Muscle of arm (tissue), 12 donors: ENCODE data around the gene UST. TPM values are rescaled to one million over a fixed set of nuclear protein-coding genes. Genes with fewer than 3 reads are reported as not detected.
"Not testable (repeated sequence)": the region's sequence is repeated elsewhere in the genome, so short reads cannot be mapped to it uniquely, and the experiment has no call there.

ENCODE experiments used
- DNase-seq: peaks from one replicate; pipeline ENCODE4 v3.0.0-alpha.2; 2013
- polyA plus RNA-seq, 12 donors: library from polyadenylated mRNA; unstranded; fragments of 120-200 nt; gene quantifications; one replicate each; pipeline ENCODE4 v1.2.1, GENCODE V29; 2013; ENCODE audit not compliant: insufficient read length in 12 of 12

The UST gene
- polyA plus RNA-seq, 12 donors = 5.8 to 20.4 (median 8.4) TPM; not detected in 1

DNA sequence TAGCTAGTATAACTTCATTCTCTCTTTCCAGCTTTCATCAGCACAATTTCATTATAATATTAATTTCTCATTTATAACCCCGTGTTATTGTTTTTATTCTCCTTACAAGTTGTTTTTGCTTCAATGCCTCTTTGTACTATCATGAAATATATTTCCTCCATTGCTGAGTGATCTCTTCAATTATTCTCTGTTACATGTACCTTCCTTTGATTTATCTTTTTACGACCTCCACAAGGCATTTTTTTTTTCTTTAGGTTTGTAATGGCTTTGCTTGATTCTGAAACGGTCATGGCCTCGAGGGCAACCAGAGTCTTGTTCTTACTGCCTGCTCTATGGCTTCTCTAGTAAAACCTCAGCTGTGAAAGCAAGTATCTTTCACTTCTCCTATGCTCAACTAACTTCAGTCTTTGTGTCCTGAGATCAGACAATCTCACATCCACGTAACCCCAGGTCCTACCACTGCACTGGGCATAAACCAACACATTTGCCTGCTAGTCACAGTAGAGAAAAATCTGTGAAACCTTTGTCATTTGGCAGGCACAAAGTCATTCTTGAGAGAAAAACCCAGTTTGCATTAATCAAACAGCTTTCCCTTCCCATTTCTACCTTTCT is 119.9 kb downstream of the UST start:
- DNase-seq = no peak

DNA sequence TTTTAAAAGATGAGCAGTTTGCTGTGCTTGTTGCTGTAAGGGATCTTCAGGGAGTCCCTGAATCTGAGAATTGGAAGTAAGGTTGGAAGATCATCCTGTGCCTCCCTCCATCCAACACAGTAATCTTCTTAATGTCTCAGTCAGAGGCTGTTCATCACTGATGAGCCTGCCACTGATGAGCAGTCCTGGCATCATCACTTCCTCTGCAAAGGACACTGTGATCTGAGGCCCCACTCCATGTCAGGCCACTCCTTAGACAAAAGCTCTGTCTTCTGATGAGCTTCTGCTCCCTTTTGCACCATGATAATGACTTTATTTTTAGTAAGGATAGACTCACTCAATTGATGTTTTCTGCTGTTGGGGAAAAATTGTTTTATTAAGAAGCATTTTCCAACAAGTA is 121.0 kb downstream of the UST start:
- no peak for DNase-seq

DNA sequence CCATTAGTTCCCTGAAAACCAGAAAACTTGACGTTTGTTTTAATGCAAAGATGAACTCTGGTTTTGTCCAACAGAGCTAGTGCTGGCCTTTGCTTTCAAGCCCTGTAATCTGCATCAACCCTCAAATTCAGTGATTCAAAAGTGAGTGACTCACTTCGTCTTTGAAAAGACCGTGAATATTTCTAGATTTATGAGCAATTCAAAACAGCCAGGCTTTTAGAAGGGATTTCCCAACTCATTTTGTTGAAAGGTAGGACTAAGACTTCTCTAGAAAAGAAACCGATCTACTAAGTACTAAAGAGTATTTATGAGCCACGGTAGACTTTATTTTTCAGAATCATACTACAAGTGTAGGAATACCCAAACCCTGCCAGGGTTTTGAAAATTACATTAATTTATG is 121.5 kb downstream of the UST start:
- DNase-seq = no peak

DNA sequence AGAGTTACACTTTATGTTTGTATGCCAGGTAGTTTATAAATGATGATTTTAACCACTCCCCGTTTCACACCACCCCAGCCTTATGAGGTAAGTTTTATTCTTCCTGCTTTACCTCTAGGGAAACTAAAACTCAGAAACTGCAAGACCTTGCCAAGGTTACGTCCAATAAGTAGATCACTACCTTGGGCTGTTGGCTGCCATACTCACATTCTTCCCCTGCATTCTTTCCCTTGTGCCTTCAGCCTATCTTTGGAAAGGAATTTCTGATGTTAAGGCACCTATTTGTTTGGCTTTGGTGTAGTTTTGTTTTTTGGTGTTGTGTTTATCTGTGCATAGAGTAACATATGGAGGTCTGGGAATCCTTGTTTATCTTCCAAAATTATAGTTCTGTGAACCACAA is 122.1 kb downstream of the UST start:
- no peak for DNase-seq

DNA sequence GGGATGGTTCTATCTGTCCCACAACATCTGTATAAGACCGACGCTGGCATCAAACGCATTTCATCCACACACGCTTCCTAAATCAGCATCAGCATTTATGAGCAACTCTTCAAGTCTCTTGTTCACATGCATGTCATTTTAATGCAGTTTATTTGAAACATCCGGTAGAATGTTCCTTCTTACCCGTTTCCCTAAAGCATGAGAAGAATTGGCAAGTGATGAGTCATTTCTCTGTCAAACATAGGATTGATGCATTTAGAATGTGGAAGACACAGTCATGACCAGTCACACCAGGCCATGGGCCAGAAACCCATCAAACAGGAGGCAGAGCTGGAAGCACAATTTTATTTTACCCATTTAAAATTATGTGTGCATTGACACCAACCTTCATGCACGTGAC is 122.8 kb downstream of the UST start:
- no peak for DNase-seq

DNA sequence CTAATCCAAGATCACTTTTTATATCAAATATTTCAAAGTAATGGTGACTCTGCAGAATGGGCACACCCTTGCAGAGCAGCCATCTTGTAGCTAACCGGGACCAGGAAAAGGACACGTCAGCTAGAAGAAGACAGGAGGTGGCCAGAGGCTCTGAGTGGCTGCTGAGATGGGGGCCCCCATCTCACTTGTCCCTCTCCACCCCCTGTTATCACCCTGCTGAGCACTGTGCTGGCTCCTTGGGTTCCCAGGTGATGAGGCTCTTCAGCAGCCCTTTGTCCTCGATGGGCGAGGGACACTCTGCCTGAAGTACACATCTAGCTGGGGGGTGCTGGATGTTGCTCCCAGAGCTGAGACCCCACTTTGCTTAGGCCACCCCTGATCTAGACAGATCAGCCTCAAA is 126.3 kb downstream of the UST start:
- no peak for DNase-seq

DNA sequence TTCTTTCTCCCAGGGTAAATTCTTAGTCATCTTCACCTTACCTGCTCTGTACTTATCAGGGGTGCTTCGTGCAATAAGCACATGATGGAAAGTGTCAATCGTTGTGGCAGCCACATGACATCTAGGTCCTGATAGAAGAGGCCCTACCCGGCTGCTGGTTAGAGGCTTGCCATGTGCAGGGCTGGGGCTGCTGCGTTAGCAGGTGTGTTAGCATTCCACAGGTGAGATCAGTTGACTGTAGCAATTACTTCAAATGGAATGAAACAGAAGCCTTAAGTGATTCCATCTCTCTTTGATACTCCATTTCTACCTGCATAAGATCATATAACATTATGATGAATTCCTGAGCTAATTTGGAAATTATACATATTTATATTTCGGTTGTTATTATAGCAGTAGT is 127.0 kb downstream of the UST start:
- DNase-seq = no peak

DNA sequence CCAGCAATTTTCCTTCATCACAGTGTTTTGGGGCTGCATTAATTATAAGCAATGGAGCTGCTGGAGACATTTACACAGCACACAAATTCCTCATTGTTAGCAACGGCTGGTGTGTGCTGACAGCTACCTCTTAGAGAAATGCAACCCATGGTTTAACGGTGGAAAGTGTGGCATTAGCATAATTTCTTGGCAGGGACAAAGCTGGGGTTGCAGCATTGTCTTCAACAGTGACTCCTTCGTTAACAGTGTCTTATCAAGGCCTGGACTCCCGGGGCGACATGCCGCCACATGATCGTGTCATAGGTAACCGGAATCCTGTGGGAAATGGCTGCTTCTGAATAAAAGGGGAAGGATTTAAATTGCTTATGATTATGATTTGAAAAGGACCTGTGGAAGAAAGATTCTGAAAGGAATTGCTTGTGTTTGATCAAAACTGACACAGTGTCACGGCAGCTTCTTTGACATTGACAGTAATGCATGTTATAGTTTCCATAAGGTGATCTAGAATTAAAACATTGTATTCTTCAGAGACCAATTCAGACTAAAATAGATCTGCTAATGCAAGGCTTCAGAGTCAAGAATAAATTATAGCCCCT is 128.0 kb downstream of the UST start:
- no peak for DNase-seq

DNA sequence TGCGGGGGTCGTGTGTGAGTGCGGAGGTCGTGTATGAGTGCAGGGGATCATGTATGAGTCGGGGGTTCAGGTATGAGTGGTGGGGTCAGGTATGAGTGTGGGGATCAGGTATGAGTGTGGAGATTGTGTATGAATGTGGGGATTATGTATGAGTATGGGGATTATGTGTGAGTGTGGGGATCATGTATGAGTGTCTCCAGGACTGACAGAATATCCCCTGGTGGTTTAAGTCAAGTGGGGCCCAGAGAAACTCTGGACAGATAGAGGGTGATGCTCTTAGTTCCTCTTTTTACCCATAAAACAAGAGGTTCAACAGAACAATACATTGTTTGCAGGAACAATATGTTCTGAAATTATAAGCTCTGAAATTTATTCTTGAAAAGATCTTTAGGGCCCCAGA is 131.9 kb downstream of the UST start:
- DNase-seq = no peak

DNA sequence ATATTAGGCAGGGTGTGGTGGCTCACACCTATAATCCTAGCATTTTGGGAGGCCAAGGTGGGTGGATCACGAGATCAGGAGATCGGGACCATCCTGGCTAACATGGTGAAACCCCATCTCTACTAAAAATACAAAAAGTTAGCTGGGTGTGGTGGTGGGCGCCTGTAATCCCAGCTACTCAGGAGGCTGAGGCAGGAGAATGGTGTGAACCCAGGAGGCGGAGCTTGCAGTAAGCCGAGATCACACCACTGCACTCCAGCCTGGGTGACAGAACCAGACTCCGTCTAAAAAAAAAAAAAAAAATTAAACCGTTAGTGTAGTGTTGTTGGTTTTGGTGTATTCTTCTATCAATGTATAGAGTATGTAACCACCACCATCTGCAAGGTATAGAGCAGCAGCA is 133.9 kb downstream of the UST start:
- DNase-seq = not testable (repeated sequence)

DNA sequence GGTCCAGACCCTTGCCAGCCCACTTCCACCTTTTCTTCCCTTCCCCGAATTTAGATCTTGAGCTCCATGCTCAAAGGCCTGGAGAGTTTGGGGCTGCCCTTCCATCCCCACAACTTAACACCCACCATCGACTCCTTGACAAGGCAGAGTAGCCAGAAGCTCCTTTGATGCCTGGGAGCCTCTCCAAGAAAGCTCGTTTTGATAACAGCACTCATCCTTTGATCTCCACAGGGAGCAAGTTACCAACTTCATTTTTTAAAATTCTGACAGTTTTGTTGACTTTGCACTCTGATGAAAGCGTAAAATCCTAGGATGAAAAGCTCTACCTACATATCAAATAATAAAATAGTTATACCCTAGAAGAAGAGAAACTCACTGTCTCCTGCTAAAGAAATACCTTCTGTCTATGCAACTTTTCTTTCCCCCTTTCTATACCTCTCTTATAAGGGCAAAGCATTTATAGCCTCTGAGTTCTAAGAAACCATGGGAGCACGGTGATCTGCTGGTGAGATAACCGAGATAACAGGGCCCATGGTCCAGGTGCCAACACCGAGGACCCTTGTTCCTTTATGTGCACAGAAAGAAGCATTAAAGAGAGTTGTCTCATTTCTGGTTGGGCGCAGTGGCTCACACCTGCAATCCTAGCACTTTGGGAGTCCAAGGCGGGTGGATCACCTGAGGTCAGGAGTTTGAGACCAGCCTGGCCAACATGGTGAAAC is 134.9 kb downstream of the UST start:
- DNase-seq = no peak

DNA sequence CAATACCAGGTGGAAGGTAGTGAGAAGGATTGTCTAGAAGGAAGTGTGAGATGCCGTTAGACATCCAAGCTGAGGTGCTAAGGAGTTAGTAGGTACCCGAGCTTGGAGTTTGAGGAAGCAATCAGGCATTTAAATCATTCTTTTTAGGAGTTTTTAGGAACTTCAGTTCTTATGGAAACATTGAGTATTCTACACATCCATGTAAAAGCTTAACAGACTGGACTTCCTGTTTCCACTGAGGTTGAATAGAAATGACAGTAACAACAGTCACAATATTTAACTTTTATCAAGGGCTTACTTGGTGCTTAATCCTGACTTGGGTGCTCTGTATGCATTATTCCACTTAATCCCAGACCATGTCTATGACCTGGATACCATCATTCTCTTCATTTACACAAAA is 136.4 kb downstream of the UST start:
- DNase-seq = no peak

DNA sequence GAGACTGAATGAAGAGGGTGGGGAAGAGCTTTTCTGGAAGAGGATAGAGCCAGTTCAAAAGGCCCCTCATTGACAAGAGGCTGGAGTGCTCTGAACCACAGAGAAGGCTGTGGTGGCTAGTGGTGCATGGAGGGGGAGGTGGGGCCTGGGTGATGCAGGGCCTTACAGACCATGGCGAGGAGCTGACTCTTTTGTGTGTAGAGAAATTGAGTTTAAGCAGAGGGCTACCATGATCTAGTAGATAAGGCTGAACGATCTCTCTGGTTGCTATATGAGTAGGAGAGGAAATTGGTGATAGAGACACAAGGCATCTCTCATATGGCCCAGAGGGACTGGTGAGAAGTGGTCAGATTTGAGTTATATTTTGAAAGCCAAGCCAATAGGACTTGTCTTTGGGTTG is 137.6 kb downstream of the UST start:
- DNase-seq = no peak

DNA sequence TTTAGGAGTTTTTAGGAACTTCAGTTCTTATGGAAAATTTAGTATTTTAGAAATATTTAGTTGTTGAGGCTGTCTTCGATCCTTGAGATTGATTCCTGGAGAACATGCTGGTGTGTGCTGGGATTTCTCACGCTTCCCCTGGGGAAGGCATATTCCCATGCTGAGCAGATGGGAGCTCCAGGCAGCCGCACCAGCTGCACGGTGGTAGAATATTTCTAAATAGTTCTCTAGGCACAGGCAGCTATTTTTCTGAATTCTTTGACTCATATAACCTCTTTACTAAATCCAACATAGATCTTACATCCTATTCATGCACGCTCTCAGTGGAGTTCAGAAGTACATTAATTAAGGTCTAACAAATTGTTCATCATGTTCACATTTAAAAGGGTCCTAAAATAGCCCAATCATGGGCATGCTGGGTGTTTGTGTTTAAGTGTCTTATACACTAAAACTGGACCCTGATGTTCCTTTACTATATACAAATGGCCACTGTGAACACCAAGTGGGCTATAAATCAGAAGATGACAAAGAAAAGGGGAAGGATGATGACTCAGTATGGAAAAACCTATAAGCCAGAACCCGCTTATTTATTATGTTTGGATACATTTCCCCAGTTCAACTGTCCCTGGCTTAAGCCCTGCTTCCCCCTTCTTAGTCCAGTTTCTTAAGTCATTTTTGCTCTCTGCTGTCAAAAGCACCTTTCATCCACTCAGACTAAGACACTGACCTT is 138.5 kb downstream of the UST start:
- DNase-seq = peak; percentile 77

DNA sequence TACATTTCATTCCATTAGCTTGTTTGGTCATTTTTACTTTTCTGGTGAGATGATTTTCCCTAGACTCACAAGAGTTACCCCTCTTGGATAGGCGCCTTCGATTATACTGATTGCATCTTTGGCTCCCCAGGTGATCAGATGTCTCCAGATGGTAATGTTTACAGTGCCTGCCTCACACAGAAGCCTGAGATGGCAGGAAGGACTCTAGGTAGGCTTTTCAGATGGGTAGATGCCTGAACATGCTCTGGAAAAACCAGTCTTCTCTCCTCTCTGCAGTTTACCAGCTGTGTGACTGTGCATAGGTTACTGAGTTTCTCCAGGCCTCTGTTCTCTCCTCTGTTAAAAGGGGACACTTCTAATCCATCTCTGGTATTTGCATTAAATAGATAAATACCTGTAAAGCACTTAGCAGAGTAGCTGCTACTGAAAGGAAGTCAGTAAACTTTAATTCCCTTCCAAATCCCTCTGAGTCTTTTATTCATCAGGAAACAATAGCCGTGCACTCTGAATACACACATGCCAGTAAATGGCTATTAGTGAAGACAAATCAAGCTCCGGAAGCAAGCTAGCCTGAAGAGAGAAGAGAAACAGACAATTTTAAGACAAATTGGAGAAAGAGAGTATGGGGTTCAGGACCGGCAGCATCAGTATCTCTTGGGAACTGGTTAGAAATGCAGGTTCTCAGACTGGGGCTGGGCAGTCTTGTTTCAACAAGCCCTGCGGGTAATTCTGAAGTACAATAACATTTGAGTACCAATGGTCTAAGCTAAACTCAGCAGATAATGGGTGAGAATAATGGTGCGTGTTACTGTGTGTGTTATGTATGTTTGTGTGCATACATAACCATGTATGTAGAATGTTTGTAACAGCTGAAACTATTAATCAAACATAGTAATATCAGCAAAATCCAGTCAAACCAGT is 139.4 kb downstream of the UST start:
- no peak for DNase-seq

DNA sequence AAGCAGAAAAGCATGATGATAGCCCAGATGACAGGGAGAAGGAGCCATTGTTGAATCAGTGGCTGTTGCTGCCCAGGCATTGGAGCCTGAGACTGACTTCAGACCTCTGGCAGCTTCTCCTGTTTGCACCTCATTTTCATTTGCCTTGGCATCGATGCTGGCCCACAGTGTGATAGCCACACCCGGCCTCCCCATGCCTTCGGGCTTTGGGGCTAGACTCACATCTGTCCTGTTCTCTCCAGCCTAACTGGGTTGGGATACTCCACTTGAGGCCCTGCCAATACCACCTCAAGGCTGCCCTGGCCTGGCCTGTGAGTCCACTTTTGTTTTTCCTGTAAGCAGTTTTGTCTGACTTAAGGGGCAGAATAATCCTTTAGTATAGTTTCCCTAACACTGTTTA is 140.4 kb downstream of the UST start:
- DNase-seq = no peak

DNA sequence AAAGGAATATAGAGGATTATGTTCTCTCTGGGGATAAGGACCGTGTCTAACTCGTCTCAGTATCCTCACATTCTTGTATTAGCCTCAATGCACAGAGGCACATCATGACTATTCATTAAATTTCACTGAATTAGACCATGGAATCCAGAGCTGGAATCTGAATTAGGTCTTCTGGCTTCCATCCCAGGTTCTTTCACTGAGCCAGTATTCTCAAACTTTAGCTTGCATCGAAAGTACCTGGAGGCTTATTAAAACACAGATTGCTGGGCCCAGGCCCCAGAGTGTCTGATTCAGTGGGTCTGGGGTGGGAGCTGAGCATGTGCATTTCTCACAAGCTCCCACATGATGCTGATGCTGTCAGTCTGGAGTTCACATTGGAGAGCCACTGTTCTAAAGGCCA is 142.0 kb downstream of the UST start:
- peak; percentile 89 for DNase-seq

DNA sequence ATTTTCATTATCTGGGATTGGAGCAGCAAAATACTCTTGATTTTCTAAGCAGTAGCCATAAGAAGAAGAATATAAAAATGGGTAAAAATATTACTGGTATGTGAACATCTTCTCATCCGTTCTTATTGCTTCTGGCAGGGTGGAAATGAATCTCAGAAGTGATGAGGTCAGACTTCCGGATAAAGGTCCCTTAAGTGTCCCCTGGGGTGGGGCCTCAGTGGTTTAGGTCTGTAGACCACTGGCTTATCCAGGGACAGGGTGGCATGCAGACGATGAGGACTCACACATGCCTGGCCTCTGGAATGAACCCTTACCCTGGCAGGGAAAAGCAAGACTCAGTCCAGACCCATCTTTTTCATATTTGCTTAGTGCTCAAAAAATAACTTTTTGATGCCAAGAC is 143.3 kb downstream of the UST start:
- DNase-seq = peak; percentile 69

DNA sequence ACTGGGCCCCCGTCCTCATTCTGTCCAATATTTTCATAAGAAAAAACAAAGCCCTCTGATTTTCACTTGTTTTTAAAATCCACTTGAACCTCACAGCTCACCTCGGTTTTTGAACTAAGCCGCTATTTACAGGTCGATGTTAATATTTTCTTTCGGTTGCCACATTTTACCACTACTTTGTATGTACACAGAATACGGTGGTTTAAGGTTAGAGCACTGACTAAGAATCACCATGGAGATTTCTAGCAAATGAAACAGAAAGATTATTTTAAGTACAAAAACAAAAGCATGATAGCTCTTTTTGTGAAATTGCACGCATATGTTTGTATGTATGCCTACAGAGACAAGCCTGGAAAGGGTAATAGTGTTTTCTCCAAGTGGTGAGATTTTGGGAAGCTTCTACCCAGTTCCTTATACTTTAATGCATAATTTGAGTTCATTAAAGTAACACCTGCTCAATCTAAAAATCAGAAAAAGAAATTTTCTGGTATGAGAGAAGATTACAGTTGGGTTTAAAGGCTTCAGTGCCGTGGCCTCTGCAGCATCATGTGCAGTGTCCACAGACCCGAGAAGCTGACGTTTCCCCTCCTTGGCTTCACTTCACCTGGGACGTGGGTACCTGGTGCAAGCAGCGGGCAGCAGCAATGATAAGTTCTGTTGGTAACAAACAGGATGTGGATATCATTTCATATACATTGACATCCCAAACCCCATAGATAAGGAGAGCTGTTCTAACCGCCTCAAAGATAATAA is 144.0 kb downstream of the UST start:
- DNase-seq = no peak

DNA sequence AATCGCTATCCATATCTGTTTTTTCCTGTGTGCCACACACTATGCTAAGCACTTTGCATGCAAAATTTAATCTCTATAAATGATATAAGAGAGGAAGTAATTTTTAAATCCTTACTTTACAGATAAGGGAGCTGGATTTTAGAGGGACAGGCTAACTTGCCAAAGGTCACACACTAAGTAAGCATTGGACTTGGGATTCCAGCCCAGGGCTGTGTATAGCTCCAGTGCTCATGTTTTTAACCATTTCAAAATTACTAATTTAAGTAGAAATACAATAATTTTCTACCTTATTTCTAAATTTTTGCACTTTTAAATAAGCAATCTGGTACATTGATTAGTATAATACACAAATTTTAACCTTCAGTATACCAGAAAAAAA is 144.6 kb downstream of the UST start:
- DNase-seq = no peak

DNA sequence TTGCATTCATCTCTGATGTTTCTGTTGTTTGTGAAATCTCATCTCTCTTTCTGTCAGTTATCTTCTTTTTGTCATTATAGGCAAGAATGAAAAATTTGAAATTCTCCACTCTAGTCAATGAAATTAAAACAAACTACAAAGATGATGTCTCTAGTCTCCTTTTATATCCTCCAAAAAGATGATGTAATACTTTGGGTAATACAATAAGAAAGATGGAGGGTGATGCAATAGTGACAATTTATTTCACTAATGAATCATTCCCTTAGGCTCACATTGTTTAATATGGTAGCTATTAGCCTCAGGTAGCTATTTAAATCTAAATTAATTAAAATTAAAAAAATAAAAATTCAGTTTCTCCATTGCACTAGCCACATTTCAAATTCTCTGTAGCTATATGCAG is 145.4 kb downstream of the UST start:
- DNase-seq = no peak
